HEK293 (cell line): ENCODE results near the gene CST9.

Source experiments
- CTCF ChIA-PET: fragments of 350-600 bp; formaldehyde crosslinking; extraction: SDS; loops from one replicate; lab custom pipeline; 2021; ENCODE audit warnings: antibody characterized with exemption; lab: Yijun Ruan, JAX
- POLR2A ChIA-PET: fragments of 300-600 bp; formaldehyde crosslinking; extraction: SDS; loops from one replicate; lab custom pipeline; 2020; ENCODE audit warnings: antibody characterized with exemption, inconsistent platforms; lab: Yijun Ruan, JAX
- H3K27ac ChIP-seq: fragments of 200-500 bp; sonication (Bioruptor generic); 2 replicates; pipeline ENCODE4 v1.5.1; 2014; ENCODE audit warnings: low read depth, low read length, control low read depth, inconsistent platforms; ENCODE audit errors: extremely low read depth
- H3K36me3 ChIP-seq, 2 experiments: fragments of 200-500 bp in 1 of 2; sonication (Bioruptor generic) in 1 of 2; 1 replicate in 1 of 2; 2 replicates in 1 of 2; pipeline ENCODE4 v1.5.1; 2014 to 2017; ENCODE audit warnings: inconsistent platforms in 2 of 2, low read length in 2 of 2; ENCODE audit not compliant: control insufficient read depth in 2 of 2, insufficient read depth in 1 of 2
- H3K4me1 ChIP-seq: fragments of 200-500 bp; sonication (Bioruptor generic); 2 replicates; pipeline ENCODE4 v1.5.1; 2014; ENCODE audit warnings: mild to moderate bottlenecking, low read length, inconsistent platforms; ENCODE audit not compliant: control insufficient read depth, insufficient read depth
- H3K4me3 ChIP-seq: 2 replicates; pipeline ENCODE4 v1.5.1; 2011; ENCODE audit warnings: low read depth, mild to moderate bottlenecking, control low read depth, low read length, moderate library complexity
- H3K9me3 ChIP-seq: fragments of 200-500 bp; sonication (Bioruptor generic); 2 replicates; pipeline ENCODE4 v1.5.1; 2014; ENCODE audit warnings: low read depth, low read length, inconsistent platforms; ENCODE audit not compliant: control insufficient read depth, insufficient read depth
- AEBP2 ChIP-seq: fragments of 450-650 bp; formaldehyde crosslinking; IDR thresholded peaks from 2 replicates; pipeline ENCODE4 v1.5.1; 2016; ENCODE audit warnings: missing biosample characterization, missing genetic modification characterization, borderline replicate concordance
- BCL11B ChIP-seq: fragments of 450-650 bp; formaldehyde crosslinking; IDR thresholded peaks from 2 replicates; pipeline ENCODE4 v1.5.1; 2016; ENCODE audit warnings: low read depth, missing biosample characterization, missing genetic modification characterization
- GFI1B ChIP-seq: fragments of 450-650 bp; formaldehyde crosslinking; IDR thresholded peaks from 2 replicates; pipeline ENCODE4 v1.5.1; 2016; ENCODE audit warnings: missing biosample characterization, missing genetic modification characterization
- RBAK ChIP-seq: fragments of 450-650 bp; formaldehyde crosslinking; IDR thresholded peaks from 2 replicates; pipeline ENCODE4 v1.5.1; 2016; ENCODE audit warnings: missing biosample characterization, missing genetic modification characterization
- ZFP3 ChIP-seq: fragments of 450-650 bp; formaldehyde crosslinking; IDR thresholded peaks from 2 replicates; pipeline ENCODE4 v1.5.1; 2016; ENCODE audit warnings: low read depth, missing biosample characterization, missing genetic modification characterization
- ZIC2 ChIP-seq: fragments of 450-650 bp; formaldehyde crosslinking; IDR thresholded peaks from 2 replicates; pipeline ENCODE4 v1.5.1; 2016; ENCODE audit warnings: missing biosample characterization, missing genetic modification characterization
- ZNF16 ChIP-seq: fragments of 450-650 bp; formaldehyde crosslinking; IDR thresholded peaks from 2 replicates; pipeline ENCODE4 v1.5.1; 2016; ENCODE audit warnings: low read depth, missing biosample characterization, missing genetic modification characterization
- ZNF175 ChIP-seq: fragments of 450-650 bp; formaldehyde crosslinking; IDR thresholded peaks from 2 replicates; pipeline ENCODE4 v1.5.1; 2016; ENCODE audit warnings: missing biosample characterization, missing genetic modification characterization
- ZNF324 ChIP-seq: fragments of 450-650 bp; formaldehyde crosslinking; IDR thresholded peaks from 2 replicates; pipeline ENCODE4 v1.5.1; 2016; ENCODE audit warnings: missing biosample characterization, missing genetic modification characterization
- ZNF341 ChIP-seq: fragments of 450-650 bp; formaldehyde crosslinking; IDR thresholded peaks from 2 replicates; pipeline ENCODE4; 2016; ENCODE audit warnings: low read depth, missing biosample characterization, missing genetic modification characterization
- ZNF37A ChIP-seq: fragments of 450-650 bp; IDR thresholded peaks from 2 replicates; pipeline ENCODE4 v1.5.1; 2018; ENCODE audit warnings: missing biosample characterization, missing genetic modification characterization
- ZNF391 ChIP-seq: fragments of 450-650 bp; formaldehyde crosslinking; IDR thresholded peaks from 2 replicates; pipeline ENCODE4 v1.5.1; 2016; ENCODE audit warnings: low read depth, missing biosample characterization, missing genetic modification characterization, borderline replicate concordance
- ZNF423 ChIP-seq: fragments of 450-650 bp; formaldehyde crosslinking; IDR thresholded peaks from 2 replicates; pipeline ENCODE4 v1.5.1; 2016; ENCODE audit warnings: missing biosample characterization, missing genetic modification characterization
- ZNF449 ChIP-seq: fragments of 450-650 bp; formaldehyde crosslinking; IDR thresholded peaks from 2 replicates; pipeline ENCODE4 v1.5.1; 2017; ENCODE audit warnings: missing biosample characterization, mild to moderate bottlenecking, missing genetic modification characterization, moderate library complexity
- ZNF561 ChIP-seq: fragments of 450-650 bp; IDR thresholded peaks from 2 replicates; pipeline ENCODE4 v1.5.1; 2018; ENCODE audit warnings: missing biosample characterization, missing genetic modification characterization, borderline replicate concordance
- ZNF660 ChIP-seq: fragments of 450-650 bp; IDR thresholded peaks from 2 replicates; pipeline ENCODE4 v1.5.1; 2018; ENCODE audit warnings: missing biosample characterization, mild to moderate bottlenecking, missing genetic modification characterization
- ZNF837 ChIP-seq: fragments of 450-650 bp; formaldehyde crosslinking; IDR thresholded peaks from 2 replicates; pipeline ENCODE4 v1.5.1; 2016; ENCODE audit warnings: missing biosample characterization, missing genetic modification characterization

Gene CST9

GRCh38 chr20:23641936-23642751 lies 36.4 kb upstream of the CST9 start:
- POLR2A ChIA-PET = no interaction called here
- Histone ChIP-seq H3K27ac (no peak overlapping the region), H3K4me1 (no peaks in the 10 kb centered on the region), H3K4me3 (no peak overlapping the region), H3K36me3 (no peaks in the 10 kb centered on the region), H3K9me3 (no peaks in the 10 kb centered on the region)
- TF ChIP-seq ZNF561 (tag by site-specific recombination) (no peak), ZIC2 (tag by site-specific recombination) (peak; percentile 22; the same call in 1 of the 2 replicates), BCL11B (no peak)
- CTCF ChIA-PET = no interaction called here

GRCh38 chr20:23640671-23641667 lies 35.3 kb upstream of the CST9 start:
- CTCF ChIA-PET = no interaction called here

GRCh38 chr20:23640018-23640601 lies 34.4 kb upstream of the CST9 start:
- CTCF ChIA-PET = no interaction called here

More at GRCh38 chr20:23640671-23641667, 35.3 kb upstream of the CST9 start:
- Histone ChIP-seq H3K36me3 (peaks cover 0 to 3% of the 10 kb centered on the region in 2 experiments; a peak in 1 of 3 replicates), H3K9me3 (no peaks in the 10 kb centered on the region), H3K4me3 (no peak overlapping the region), H3K27ac (no peak overlapping the region), H3K4me1 (peaks cover 2% of the 10 kb centered on the region; the same call in 1 of the 2 replicates)
- TF ChIP-seq AEBP2 (no peak), ZFP3 (no peak), ZNF837 (tag by site-specific recombination) (no peak), ZNF660 (no peak), ZNF16 (tag by site-specific recombination) (no peak), ZNF37A (tag by site-specific recombination) (no peak), GFI1B (tag by site-specific recombination) (no peak), ZNF449 (no peak)
- POLR2A ChIA-PET = no interaction called here

More at GRCh38 chr20:23640018-23640601, 34.4 kb upstream of the CST9 start:
- POLR2A ChIA-PET = no interaction called here
- peaks cover 0 to 7% of the 10 kb centered on the region in 2 experiments; a peak in 1 of 3 replicates for H3K36me3 ChIP-seq
- H3K9me3 ChIP-seq = no peaks in the 10 kb centered on the region
- peaks cover 2% of the 10 kb centered on the region; the same call in 1 of the 2 replicates for H3K4me1 ChIP-seq
- no peak overlapping the region for H3K4me3 ChIP-seq
- TF ChIP-seq ZNF423 (tag by site-specific recombination) (no peak), ZNF341 (tag by site-specific recombination) (no peak), ZNF175 (tag by site-specific recombination) (no peak), RBAK (tag by site-specific recombination) (no peak), ZNF391 (tag by site-specific recombination) (no peak), ZNF324 (tag by site-specific recombination) (no peak)
- no peak overlapping the region for H3K27ac ChIP-seq
